ENCODE results near the gene SYT7.

Gene SYT7

GRCh38 chr11:61581931-61582330, 1.1 kb upstream of the SYT7 start:
- no peak for DNase-seq

- DNase-seq: no peak
Observed at GRCh38 chr11:61580271-61580888, 496 bp downstream of the SYT7 start.

DNA sequence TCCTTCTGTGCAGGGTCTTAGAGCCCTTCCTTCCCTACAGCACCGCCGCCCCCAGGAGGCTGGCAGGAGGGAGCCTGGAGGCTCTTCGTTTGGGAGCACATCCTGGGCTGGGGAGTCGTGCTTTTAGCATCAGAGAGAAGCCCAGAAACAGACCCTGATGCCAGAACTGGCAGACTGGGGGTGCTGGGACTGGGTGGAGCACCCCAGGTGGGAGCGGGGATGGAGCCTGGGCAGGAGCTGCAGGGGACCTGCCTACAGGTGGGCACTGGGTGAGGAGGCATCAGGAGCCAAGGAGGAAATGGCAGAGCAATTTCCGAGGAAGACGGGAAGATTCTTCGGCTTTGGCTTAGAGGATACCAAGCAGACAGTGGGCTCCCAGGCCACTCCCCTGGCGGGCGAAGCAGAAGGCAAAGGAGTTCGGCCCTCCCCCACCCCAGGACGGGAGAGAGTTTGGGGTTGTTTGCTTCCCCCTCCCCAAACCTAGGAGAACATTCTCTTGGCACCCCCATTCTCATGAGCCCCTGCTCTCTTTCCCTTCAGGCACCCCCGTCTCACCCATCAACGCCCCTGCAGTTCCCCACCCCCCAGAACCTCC, 1.1 kb downstream of the SYT7 start:
- no peak for DNase-seq

GRCh38 chr11:61578819-61579675, 1.8 kb downstream of the SYT7 start:
- no peak for DNase-seq

DNA sequence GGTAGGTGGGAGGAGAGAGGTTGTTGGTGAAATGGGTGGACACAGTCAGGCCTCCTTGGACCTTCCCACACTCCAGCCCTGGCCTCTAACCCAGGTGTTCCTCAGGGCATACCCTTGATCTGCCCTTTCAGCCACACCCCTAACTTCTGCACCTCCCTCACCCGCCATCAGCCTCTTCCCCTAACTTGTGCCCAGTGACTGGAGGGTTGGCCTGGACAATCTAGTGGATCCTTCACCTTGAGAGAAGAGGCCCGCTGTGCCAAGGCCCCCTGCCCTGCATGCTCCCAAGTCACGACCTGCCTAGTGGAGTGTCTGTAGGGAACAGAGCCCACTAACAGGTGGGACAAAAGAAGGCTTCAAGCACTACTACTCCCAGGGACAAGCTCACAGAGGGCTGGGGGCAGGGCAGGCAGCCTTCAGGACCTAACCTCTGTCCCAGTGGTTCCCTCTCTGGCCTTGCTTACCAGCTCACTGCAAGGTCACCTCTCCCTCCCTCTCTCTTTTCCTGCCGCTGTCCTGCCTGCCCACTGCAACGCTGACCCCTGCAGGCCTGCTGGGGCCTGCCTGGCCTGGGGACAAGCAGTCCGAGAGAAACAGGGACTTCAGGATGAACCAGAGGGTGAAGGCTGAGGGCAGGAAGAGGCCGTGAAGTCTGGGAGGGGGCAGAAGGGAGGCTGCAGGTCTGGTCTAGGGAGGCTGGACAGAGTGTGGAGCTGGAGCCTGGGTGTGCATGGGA, 3.3 kb downstream of the SYT7 start:
- DNase-seq: no peak

DNA sequence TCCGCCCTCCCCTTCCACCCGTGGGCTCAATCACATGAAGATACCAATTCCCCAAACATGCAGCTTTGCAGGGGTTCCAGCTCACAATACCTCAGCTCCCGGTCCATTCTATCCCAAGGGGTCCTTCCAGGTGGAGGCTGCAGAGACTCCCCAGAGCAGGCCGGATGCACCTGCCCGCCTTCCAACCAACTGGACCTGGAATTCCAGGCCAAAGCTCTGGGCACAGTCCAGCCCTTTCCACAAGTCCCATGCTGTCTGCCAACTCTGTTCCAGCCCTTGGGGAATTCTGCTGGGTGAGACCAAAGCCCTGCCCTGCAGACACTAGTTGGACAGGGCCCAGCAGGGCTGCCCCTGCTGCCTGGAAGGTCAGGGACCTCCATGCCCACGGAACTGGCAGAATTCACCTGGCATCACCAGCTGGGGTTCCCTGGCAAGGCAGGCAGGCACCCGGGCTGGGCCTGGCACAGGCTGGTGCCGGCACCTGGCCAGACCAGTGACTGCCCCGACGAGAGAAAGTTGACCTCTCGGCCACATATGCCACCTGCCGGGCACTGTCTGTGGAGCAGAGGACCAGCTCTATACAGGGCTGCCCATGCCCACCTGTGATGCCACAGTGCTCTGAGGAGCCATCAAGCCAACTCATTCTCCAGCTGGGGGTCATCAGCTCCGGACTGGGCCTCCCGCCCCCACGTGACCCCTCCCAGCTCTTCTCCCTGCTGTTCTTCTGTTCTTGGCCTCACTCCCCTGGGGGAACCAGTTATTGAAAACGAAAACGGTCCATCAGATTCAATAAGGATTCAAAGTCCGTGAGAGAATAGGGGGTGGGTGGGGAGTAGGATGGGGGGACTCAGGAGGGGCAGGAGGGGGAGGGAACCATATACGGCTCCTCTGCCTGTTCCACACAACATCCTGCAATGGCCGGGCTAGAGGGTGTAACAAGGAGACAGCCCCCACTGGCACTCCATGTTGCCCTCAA, 4.7 kb downstream of the SYT7 start:
- no peak for DNase-seq

GRCh38 chr11:61574611-61575010, 6.3 kb downstream of the SYT7 start:
- DNase-seq: no peak

GRCh38 chr11:61572913-61573312, 8.0 kb downstream of the SYT7 start:
- DNase-seq: no peak

DNA sequence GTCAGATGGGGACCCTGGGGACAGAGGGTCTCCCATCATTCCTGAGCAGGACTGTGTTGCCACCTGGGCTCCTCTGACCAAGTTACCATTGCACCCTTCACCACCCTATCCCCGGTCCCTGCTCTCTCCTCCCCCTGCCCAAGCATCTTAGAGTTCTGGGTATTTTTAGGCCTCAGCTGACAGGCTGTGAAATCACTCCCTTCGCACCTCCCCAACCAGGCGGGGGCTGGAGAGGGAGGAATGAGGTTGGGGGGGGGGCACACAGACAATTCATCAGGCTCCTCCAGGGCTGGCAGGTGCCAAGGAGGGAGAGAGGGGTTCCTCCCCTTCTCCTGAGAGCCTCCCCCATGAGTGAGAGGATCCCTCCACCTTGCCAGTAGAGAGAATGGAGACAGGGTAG, 9.0 kb downstream of the SYT7 start:
- no peak for DNase-seq

DNA sequence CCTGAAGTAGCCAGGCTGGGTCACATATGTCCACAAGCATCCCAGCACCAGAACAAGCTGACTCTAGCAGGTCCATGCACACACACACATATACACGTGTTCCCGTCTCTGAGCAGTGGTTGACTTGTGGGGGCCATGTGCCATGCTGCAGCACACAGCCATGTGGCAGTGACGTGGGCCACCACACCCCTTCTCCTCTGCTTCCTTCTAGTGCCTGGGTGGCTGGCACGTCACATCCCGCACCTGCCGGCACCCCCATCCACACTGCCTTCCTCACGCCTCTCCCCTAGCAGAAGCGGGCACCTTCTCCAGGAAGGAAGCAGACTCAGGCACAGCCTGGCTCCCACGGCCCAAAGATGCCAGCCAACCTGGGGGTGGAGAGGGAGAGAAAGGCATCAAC, 9.5 kb downstream of the SYT7 start:
- no peak for DNase-seq

- DNase-seq: no peak
Observed at GRCh38 chr11:61569701-61570100, 11.2 kb downstream of the SYT7 start.

DNA sequence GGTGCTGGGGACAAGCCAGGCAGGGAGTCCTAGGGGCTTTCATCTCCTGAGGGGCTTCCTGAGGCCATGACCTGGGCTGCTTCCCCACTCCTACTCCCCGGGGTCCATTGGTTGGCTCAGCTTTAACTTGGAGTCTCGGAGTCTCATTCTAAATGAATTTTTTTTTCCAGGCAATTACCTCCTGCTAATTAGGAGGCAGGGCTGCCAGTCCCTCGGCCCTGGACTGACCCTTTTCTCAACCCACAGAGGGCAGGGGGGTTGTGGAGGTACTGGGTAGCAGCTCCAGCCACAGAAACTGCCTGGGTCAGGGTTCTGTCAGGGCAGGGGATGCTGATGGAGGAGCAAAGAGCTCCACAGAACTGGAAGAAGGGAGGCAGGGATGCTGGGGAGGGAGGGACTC, 11.9 kb downstream of the SYT7 start:
- DNase-seq: no peak

- no peak for DNase-seq
Observed at GRCh38 chr11:61567286-61568061, 13.4 kb downstream of the SYT7 start.

DNA sequence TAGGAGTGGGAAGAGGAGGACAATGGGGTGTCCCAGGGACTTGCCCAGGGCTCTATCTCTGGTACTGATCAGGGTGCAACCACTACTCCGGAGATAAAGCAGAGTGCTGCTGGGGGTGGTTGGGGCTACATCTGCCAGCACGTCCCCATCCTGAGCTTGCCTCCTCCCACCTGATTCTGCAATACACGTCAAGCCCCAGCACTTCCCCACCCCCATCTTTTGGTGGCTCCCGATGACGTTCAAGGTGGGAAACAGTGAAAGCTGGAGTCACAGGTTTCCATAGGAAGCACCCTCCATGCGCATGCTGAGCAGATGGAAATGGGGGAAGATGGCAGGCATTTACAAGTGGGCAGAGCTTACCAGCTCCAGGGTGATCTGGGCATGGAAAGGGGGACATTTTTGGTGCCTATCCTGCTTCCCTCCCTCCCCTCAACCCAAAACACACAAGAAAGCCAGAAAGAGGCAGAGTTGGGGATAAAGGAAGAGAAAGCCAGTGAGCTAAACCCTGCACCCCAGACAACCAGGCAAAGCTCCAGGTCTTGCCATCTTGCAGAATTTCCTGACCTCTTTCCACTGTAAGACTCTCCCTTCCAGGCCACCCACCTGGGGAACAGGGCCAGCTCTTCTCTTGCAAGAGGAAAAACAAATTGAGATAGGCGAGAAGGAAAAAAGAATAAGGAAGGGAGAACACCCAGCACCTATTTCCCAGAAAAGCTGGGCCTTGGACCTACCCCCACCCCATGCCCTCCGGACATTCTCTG, 15.8 kb downstream of the SYT7 start:
- DNase-seq: no peak

DNA sequence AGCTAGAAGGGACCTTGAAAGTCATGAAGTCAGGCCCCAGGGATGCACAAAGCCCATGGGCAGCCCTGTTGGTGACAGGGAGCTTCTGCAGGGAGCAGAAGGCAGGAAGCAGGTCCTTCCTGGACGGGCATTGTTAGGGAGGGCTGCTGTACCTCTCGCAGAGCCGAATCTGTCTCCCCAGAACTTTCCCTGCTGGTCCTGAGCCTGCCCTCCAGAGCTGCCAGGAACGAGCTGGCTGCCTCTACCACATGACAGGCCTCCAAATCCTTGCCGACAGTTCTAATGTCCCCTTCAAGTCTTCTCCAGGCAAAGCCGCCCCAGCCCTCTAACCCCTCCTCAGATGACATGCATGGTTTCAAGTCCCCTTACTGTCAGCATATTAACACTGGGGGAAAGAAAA, 20.1 kb downstream of the SYT7 start:
- no peak for DNase-seq

DNA sequence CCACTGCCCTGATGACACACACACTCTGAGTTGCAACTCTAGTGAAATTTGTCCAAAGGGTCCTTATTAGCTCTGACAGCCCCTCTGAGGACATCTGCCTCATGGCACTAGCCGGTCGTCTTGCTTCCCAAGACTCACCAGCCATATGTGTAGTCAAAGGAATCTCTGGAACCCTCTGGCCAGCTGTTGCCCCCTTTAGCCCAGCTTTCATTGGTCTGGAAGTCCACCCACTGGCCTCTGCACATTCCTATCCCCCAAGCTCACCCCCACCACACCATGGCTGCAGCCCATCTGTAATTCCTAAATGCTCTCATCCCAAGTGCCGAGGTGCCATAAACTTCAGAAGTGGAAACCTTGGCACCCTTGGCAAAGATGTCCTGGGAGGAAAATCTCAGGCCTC, 24.3 kb downstream of the SYT7 start:
- no peak for DNase-seq

GRCh38 chr11:61555978-61556377, 24.9 kb downstream of the SYT7 start:
- DNase-seq: no peak

- DNase-seq: peak; percentile 40
Observed at GRCh38 chr11:61555051-61555969, 25.6 kb downstream of the SYT7 start.

GRCh38 chr11:61554172-61554988, 26.5 kb downstream of the SYT7 start:
- no peak for DNase-seq
